BLaER1 treated with 17β-estradiol and CSF1 and Interleukin-3, amounts not matched to agents 10 nM and 100 nM (cell line): Measurements from ENCODE around the gene SUSD2.
"Not testable (repeated sequence)": the region's sequence is repeated elsewhere in the genome, so short reads cannot be mapped to it uniquely, and the experiment has no call there.

Source experiments
- H3K27ac ChIP-seq, 11 experiments: shearing (Covaris generic); formaldehyde crosslinking; 2 replicates each; pipeline ENCODE4 v1.8.1; 2022
- H3K27me3 ChIP-seq, 11 experiments: shearing (Covaris generic); formaldehyde crosslinking; 2 replicates each; pipeline ENCODE4 v1.8.1; 2022
- H3K36me3 ChIP-seq, 11 experiments: shearing (Covaris generic); formaldehyde crosslinking; 2 replicates each; pipeline ENCODE4 v1.8.1; 2022
- H3K4me1 ChIP-seq, 10 experiments: shearing (Covaris generic); formaldehyde crosslinking; 2 replicates each; pipeline ENCODE4 v1.8.1; 2022
- H3K4me2 ChIP-seq, 11 experiments: shearing (Covaris generic); formaldehyde crosslinking; 2 replicates each; pipeline ENCODE4 v1.8.1; 2022
- H3K4me3 ChIP-seq, 10 experiments: shearing (Covaris generic); formaldehyde crosslinking; 2 replicates each; pipeline ENCODE4 v1.8.1; 2022
- H3K9ac ChIP-seq, 11 experiments: shearing (Covaris generic); formaldehyde crosslinking; 2 replicates each; pipeline ENCODE4 v1.8.1; 2022
- H3K9me3 ChIP-seq, 11 experiments: shearing (Covaris generic); formaldehyde crosslinking; replicated peaks in 1 of 11; 2 replicates each; pipeline ENCODE4 v1.8.1; 2022
- H4K20me1 ChIP-seq, 11 experiments: shearing (Covaris generic); formaldehyde crosslinking; 2 replicates each; pipeline ENCODE4 v1.8.1; 2022
- Cebpa-rat ChIP-seq, 11 experiments: shearing (Covaris generic); IDR thresholded peaks; 2 replicates each; pipeline ENCODE4 v1.8.1; 2022

The SUSD2 gene

GRCh38 chr22:24181088-24181995 is at the start of gene SUSD2:
Gene SUSD2 (plus strand): TSS chr22:24181487. CDS start chr22:24181520, 33 bp downstream.
- 0 out of 22 replicates have a peak within 1 kb of the TSS, but pooled peaks of 1 of the 11 experiments have one; percentile 4 for H3K9ac ChIP-seq

GRCh38 chr22:24133187-24133965 is 47.9 kb upstream of the SUSD2 start:
- Histone ChIP-seq H3K4me1 (peaks cover 36 to 72% (median 54%) of the 10 kb centered on the region in 10 experiments), H3K4me2 (peak overlapping the region; percentile 53 to 90 (median 76)), H3K9me3 (no peaks in the 10 kb centered on the region), H3K27ac (peak overlapping the region in 9 of 11 experiments; percentile 53 to 70 (median 60); a peak in 18 of 22 replicates), H3K4me3 (peak overlapping the region in 1 of 10 experiments; percentile 36; a peak in 1 of 20 replicates), H4K20me1 (peaks cover 0 to 40% (median 7%) of the 10 kb centered on the region in 11 experiments; a peak in 12 of 22 replicates), H3K36me3 (peaks cover 47 to 80% (median 67%) of the 10 kb centered on the region in 11 experiments), H3K27me3 (no peaks in the 10 kb centered on the region), H3K9ac (peak overlapping the region; percentile 1 to 61 (median 51); a peak in 16 of 22 replicates)
- no peak for TF ChIP-seq Cebpa-rat (IDR thresholded peaks at IDR 0.05)

More at GRCh38 chr22:24181088-24181995, at the start of gene SUSD2:
- peaks cover 0 to 41% (median 4%) of the 10 kb centered on the region in 11 experiments; a peak in 11 of 22 replicates for H4K20me1 ChIP-seq
- H3K4me3 ChIP-seq, result no peak within 1 kb of the TSS
- peaks cover 6 to 36% (median 25%) of the 10 kb centered on the region in 11 experiments; a peak in 21 of 22 replicates for H3K36me3 ChIP-seq
- H3K4me2 ChIP-seq, result peak within 1 kb of the TSS in 7 of 11 experiments; percentile 2 to 70 (median 65); a peak in 9 of 22 replicates
- no peaks in the 10 kb centered on the region for H3K9me3 ChIP-seq
- TF ChIP-seq Cebpa-rat (IDR thresholded peaks at IDR 0.05), result no peak
- no peak within 1 kb of the TSS for H3K27ac ChIP-seq
- H3K4me1 ChIP-seq, result peaks cover 12 to 29% (median 21%) of the 10 kb centered on the region in 10 experiments
- H3K27me3 ChIP-seq, result no peaks in the 10 kb centered on the region

GRCh38 chr22:24134090-24134846 is 47.0 kb upstream of the SUSD2 start:
- Histone ChIP-seq H4K20me1 (peaks cover 0 to 31% (median 7%) of the 10 kb centered on the region in 11 experiments; a peak in 12 of 22 replicates), H3K27ac (peak overlapping the region in 9 of 11 experiments; percentile 54 to 70 (median 60); a peak in 16 of 22 replicates), H3K9me3 (no peaks in the 10 kb centered on the region), H3K4me3 (peak overlapping the region in 1 of 10 experiments; percentile 36; a peak in 2 of 20 replicates), H3K27me3 (no peaks in the 10 kb centered on the region), H3K9ac (peak overlapping the region in 9 of 11 experiments; percentile 18 to 64 (median 53); a peak in 17 of 22 replicates), H3K36me3 (peaks cover 45 to 79% (median 67%) of the 10 kb centered on the region in 11 experiments), H3K4me2 (peak overlapping the region; percentile 53 to 90 (median 76)), H3K4me1 (peaks cover 36 to 72% (median 53%) of the 10 kb centered on the region in 10 experiments)
- TF ChIP-seq Cebpa-rat (IDR thresholded peaks at IDR 0.05), result no peak

- H3K4me3 ChIP-seq, H3K9me3 ChIP-seq, H3K9ac ChIP-seq, H3K27me3 ChIP-seq, H3K4me2 ChIP-seq, H3K27ac ChIP-seq: not testable (repeated sequence)
- Histone ChIP-seq H4K20me1 (peaks cover 0 to 30% (median 7%) of the 10 kb centered on the region in 11 experiments; a peak in 11 of 22 replicates), H3K4me1 (peaks cover 58 to 88% (median 68%) of the 10 kb centered on the region in 10 experiments), H3K36me3 (peaks cover 38 to 60% (median 50%) of the 10 kb centered on the region in 11 experiments)
Measured at GRCh38 chr22:24136533-24136932, 44.8 kb upstream of the SUSD2 start.

- peaks cover 66 to 94% (median 77%) of the 10 kb centered on the region in 10 experiments for H3K4me1 ChIP-seq
- peaks cover 0 to 30% (median 7%) of the 10 kb centered on the region in 11 experiments; a peak in 11 of 22 replicates for H4K20me1 ChIP-seq
- no peak overlapping the region for H3K4me3 ChIP-seq
- H3K9me3 ChIP-seq, result no peaks in the 10 kb centered on the region
- no peak for TF ChIP-seq Cebpa-rat (IDR thresholded peaks at IDR 0.05)
- no peaks in the 10 kb centered on the region for H3K27me3 ChIP-seq
- peak overlapping the region in 4 of 11 experiments; percentile 13 to 92 (median 22); a peak in 3 of 22 replicates for H3K4me2 ChIP-seq
- H3K27ac ChIP-seq, result peak overlapping the region in 3 of 11 experiments; percentile 28 to 88 (median 34); a peak in 3 of 22 replicates
- no peak overlapping the region for H3K9ac ChIP-seq
- peaks cover 30 to 60% (median 51%) of the 10 kb centered on the region in 11 experiments for H3K36me3 ChIP-seq
Measured at GRCh38 chr22:24137595-24137994, 43.7 kb upstream of the SUSD2 start.

- no peaks in the 10 kb centered on the region for H3K27me3 ChIP-seq
- no peaks in the 10 kb centered on the region for H3K9me3 ChIP-seq
- no peak for TF ChIP-seq Cebpa-rat (IDR thresholded peaks at IDR 0.05)
- H3K27ac ChIP-seq, result peak overlapping the region in 8 of 11 experiments; percentile 12 to 96 (median 89); a peak in 10 of 22 replicates
- peaks cover 62 to 94% (median 77%) of the 10 kb centered on the region in 10 experiments for H3K4me1 ChIP-seq
- peaks cover 0 to 20% (median under 1%) of the 10 kb centered on the region in 11 experiments; a peak in 11 of 22 replicates for H4K20me1 ChIP-seq
- H3K4me3 ChIP-seq, result no peak overlapping the region
- H3K4me2 ChIP-seq, result peak overlapping the region; percentile 80 to 99 (median 97)
- peak overlapping the region in 1 of 11 experiments; percentile 16; a peak in 1 of 22 replicates for H3K9ac ChIP-seq
- H3K36me3 ChIP-seq, result peaks cover 30 to 67% (median 55%) of the 10 kb centered on the region in 11 experiments
Measured at GRCh38 chr22:24138649-24139420, 42.5 kb upstream of the SUSD2 start.

GRCh38 chr22:24140357-24140756 is 40.9 kb upstream of the SUSD2 start:
- H3K27ac ChIP-seq, result peak overlapping the region; percentile 83 to 99 (median 90)
- peaks cover 21 to 60% (median 47%) of the 10 kb centered on the region in 11 experiments for H3K36me3 ChIP-seq
- peak overlapping the region; percentile 80 to 99 (median 97) for H3K4me2 ChIP-seq
- H3K9ac ChIP-seq, result peak overlapping the region; percentile 68 to 80 (median 73)
- peaks cover 0 to 10% (median 0%) of the 10 kb centered on the region in 11 experiments; a peak in 2 of 22 replicates for H4K20me1 ChIP-seq
- H3K4me1 ChIP-seq, result peaks cover 62 to 94% (median 79%) of the 10 kb centered on the region in 10 experiments
- peak overlapping the region in 6 of 10 experiments; percentile 26 to 57 (median 35); a peak in 12 of 20 replicates for H3K4me3 ChIP-seq
- no peak for TF ChIP-seq Cebpa-rat (IDR thresholded peaks at IDR 0.05)
- H3K9me3 ChIP-seq, result no peaks in the 10 kb centered on the region
- no peaks in the 10 kb centered on the region for H3K27me3 ChIP-seq
